GM20000 (cell line): ENCODE data around the gene TNFRSF19.

Source experiments
- DNase-seq: peaks from one replicate; pipeline ENCODE4 v3.0.0; 2012; ENCODE audit warnings: low spot score
- CTCF ChIP-seq: IDR thresholded peaks from 2 replicates; pipeline ENCODE4 v1.5.1; 2012; ENCODE audit warnings: mild to moderate bottlenecking, control low read depth; ENCODE audit errors: extremely low read depth, missing control alignments

The TNFRSF19 gene

GRCh38 chr13:23709536-23709935 lies 139.3 kb downstream of the TNFRSF19 start:
- TF ChIP-seq CTCF, result no peak
- DNase-seq, result no peak

DNA sequence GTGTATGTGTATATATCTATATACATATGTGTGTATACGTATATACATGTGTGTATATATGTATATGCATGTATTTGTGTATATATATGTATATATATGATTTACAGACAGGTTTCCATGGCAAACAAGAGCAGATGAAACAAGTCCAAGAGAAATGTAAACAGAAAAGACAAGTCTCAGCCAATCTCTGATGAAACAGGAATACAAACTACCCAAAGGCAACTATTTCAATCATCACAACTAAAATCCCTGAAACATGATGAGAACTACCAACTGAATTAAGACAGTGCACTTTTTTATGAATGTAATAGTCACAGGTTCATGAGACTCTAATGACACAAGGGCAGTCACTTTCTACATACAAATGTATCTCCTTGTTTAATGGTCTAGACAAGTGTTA lies 140.2 kb downstream of the TNFRSF19 start:
- TF ChIP-seq CTCF, result no peak
- no peak for DNase-seq

DNA sequence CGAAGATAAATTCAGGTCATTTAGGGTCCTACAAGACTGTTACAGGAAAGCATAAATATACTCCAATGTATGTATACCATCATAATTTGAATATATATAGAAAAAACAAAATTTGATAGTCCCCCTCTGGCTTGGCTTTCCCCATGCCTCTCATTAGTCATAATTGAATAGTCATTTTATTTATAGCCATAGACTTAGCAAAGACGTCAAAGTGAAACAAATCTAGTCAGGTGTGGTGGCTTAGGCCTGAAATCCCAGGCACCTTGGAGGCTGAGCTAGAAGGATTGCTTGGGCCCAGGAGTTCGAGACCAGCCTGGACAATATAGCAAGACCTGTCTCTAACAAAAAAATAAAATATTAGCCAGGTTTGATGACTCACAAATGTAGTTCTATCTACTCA lies 141.1 kb downstream of the TNFRSF19 start:
- no peak for DNase-seq
- no peak for TF ChIP-seq CTCF

- no peak for TF ChIP-seq CTCF
- no peak for DNase-seq
These were observed 144.5 kb downstream of the TNFRSF19 start for GRCh38 chr13:23714672-23715071.

DNA sequence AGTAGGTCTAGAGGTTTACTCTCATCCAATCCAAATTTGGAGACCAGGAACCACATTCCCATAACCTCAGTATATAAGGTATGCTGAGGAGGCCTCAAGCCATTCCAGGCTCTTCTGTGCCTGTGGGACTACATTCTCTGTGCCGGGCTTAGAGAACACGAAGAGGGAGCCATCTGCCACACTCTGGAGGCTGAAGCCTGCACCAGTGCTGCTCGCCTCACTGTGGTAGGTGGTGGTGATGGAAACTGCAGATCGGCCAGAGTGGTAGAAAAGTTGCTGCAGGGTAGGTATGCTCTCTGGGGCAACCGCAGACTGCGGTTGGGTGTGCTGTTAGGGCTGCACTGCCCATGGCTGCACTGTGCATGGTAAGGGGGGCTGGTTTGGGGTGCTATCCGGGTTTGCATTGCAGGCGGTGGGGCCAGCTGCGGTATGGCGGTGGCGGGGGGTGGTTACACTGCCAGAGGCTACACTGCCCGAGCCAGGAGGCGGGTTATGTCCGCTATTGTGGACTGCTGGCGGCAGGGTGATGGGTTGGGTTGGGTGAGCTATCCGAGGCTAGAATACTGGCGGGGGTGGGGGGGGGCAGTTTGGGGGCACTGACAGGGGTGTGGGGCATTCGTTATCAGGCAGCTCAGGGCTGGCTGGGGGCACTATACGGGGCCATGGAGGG lies 145.0 kb downstream of the TNFRSF19 start:
- TF ChIP-seq CTCF, result no peak
- no peak for DNase-seq

DNA sequence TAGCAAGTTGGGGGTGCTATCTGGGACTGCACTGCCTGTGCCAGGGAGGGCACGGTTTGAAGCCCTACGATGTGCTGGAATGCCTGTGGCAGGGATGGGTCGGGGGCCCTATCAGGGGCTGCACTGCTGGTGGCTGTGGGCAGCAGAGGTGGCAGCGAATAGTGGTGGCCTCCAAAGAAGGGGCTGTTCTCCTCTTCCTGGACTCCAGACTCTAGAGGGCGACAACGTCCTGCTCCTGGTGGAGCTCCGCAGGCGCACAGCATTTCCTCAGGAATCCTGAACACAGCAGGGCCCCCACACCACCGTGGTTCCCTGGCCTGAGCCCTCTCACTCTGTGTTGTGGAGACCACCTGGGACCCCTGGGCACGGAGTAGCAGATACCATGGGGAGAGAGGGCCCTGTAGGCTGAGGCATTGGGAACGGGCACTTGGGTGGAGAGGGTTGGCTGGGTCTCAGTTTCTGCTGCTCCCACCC lies 145.6 kb downstream of the TNFRSF19 start:
- no peak for TF ChIP-seq CTCF
- peak; percentile 26 for DNase-seq

DNA sequence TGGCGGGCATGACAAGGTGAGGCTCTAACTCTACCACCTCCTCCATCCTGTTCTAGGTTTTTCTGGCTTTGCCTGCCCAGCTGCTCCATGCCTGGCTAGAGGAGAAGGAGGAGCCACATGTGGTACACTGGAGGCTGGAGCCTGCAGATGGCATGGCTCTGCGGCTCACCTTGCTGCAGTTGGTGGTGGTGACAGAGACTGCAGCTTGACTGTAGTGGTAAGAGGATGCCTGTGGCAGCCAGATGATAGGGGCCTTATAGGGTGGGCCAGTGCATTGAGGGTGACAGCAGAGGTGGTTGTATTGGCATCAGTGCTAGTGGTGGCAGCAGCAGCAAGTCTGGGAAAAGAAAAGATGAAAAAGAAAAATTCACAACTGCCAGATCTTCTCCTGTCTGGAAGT lies 146.2 kb downstream of the TNFRSF19 start:
- TF ChIP-seq CTCF, result no peak
- DNase-seq, result no peak
